Left colon (tissue), 2 donors: ENCODE measurements around the gene MUC16. TPM values are rescaled to one million over a fixed set of nuclear protein-coding genes. Genes with fewer than 3 reads are reported as not detected.

Experiments used
- ATAC-seq: fragments of 200-7000 bp; cut with Tn5 transposase; one replicate; pipeline ENCODE4 v1.9.1; 2020; ENCODE audit warnings: mild to moderate bottlenecking, moderate library complexity
- DNase-seq, 2 donors: peaks; one replicate each; pipeline ENCODE4 v3.0.0-alpha.2; 2020
- intact Hi-C, 2 donors: fragments of 100-400 bp; cut with DNase I in 1 of 2; cut with micrococcal nuclease in 1 of 2; formaldehyde crosslinking; loops; one replicate each; pipeline versions ENCODE4 v1.11.2 to v1.14.0; 2022; cut with DNase I, micrococcal nuclease
- total RNA-seq, 2 donors: library from RNA; stranded (reverse); fragmentation: NEBNext Ultra II Directional; extraction: Animal tissue kit (Norgen Biotek cat#: 25700); gene quantifications; one replicate each; pipeline ENCODE4 v1.2.1, GENCODE V29; 2021
- donor health status: DM: no; HTN: no; CAD: no.
- donor health status: DM: yes; HTN: yes; CAD: no.

The MUC16 gene
- total RNA-seq, 2 donors from 2014 or later, result under 0.01 to 0.03 TPM

DNA sequence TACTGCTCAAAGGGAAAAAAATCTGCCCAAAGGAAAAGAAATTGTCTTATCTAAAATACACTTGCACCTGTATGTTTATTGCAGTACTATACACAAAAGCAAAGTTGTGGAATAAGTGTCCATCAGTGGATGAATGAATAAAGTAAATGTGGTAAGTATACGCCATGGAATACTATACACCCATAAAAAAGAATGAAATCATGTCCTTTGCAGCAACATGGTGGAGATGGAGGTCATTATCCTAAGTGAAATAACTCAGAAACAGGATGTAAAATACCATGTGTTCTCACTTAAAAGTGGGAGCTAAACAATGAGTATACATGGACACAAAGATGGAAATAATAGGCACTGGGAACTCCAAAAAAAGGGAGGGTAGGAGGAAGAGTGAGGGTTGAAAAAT, 3.8 kb upstream of the MUC16 start:
- intact Hi-C loops, result no loop called here
- ATAC-seq (no peak), DNase-seq (no peak)

DNA sequence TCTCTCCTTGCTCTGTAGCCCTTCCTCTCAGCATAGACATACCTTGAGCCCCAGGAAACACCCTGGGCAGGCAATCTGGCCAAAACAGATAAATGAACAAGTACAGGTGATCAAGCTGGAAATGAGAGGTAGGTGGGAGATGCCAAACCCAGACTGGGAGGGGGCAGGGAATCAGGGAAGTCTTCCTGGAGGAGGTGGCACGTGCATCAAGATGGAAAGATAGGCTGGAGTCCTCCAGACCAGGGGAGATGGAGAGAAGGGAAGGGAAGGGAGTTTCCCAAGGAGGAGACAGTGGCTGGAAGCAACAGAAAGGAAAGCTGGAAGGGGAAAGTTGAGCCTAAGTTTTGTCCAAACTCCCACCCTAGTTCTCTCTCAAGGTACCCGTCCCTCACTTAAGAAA, 1.7 kb upstream of the MUC16 start:
- ATAC-seq (no peak), DNase-seq (no peak)
- intact Hi-C loops, result no loop called here

DNA sequence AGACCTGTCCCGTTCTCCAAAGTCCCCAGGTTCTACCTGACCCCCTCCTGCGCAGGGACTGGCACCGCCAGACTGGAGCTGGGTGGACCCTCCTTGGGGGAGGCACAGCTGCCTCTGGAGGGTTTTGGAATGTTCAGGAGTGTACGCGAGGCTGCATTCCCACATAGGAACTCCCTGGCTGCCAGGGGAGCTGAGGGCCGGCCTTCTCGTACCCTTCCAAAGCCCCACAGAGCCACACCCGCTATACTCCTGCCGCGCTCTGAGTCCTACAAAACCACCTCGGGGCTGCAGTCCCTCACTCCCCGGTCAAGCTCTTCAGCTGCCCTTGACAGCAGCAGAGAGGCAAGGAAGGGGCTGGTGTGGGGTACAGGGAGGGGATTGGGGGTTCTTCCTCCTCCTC, 484 bp upstream of the MUC16 start:
- DNase-seq (no peak), ATAC-seq (no peak)
- intact Hi-C loops, result no loop called here

DNA sequence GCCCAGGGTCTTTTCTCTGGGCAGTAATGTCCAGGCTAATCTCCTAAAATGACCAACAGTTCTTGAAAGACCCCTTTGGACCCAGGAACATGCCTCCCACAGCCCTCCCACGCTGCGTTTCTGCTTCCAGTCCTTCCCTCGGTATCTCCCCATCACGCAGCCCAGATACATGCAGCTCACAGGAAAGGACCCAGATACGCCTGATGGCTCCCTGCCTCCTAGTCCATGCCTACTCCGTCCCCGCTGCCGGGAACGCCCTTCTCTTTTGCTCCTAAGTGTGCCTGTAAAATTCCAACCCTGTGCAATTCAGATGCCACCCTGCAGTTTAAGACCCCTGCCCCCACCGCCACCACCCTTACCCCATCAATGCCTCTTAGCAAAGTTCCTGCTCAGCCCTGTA, 778 bp downstream of the MUC16 start:
- DNase-seq, result no peak
- intact Hi-C loops, result no loop called here
- no peak for ATAC-seq

- DNase-seq (no peak), ATAC-seq (no peak)
- intact Hi-C loops, result no loop called here
Measured at GRCh38 chr19:9008667-9009066, 1.5 kb downstream of the MUC16 start.

GRCh38 chr19:9000933-9001332, 9.3 kb downstream of the MUC16 start:
- no peak for DNase-seq
- ATAC-seq, result no peak
- intact Hi-C loops, result no loop called here

GRCh38 chr19:8988204-8988603, 22.0 kb downstream of the MUC16 start:
- no peak for DNase-seq
- intact Hi-C loops, result no loop called here
- ATAC-seq, result no peak

DNA sequence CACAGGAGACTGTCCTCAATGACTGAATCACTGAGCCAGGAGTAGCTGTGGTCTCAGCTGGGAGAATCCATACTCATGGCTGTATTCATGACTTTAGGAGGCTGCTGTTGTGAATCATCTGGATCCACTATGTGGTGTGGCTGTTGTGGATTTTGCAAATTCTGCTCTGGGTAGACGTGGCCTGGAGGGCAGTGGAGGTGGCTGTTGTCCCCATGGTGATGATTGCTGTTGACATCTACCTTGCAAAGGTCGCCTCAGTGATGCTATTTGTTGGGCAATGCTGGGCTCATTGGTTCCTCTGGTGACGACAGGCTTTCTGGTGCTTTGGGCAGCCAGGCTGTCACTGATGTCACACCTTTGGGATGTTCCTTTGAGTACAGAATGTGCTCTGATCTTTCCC, 23.9 kb downstream of the MUC16 start:
- intact Hi-C loops, result no loop called here
- ATAC-seq, result no peak

GRCh38 chr19:8973501-8974091, 36.6 kb downstream of the MUC16 start:
- ATAC-seq, result no peak
- intact Hi-C loops, result no loop called here
- no peak for DNase-seq

More for the DNA sequence above, 23.9 kb downstream of the MUC16 start:
- DNase-seq, result no peak

GRCh38 chr19:8965887-8966286, 44.3 kb downstream of the MUC16 start:
- no peak for DNase-seq
- intact Hi-C loops, result no loop called here

More at GRCh38 chr19:8965887-8966286, 44.3 kb downstream of the MUC16 start:
- ATAC-seq, result no peak

Other genes starting within 250 kb of the MUC16 start
- 10 to 100 TPM; 17.2 to 18.3 TPM for gene ZNF558, start 178.1 kb downstream of the MUC16 start, total RNA-seq
- gene MBD3L1, start 178.0 kb downstream of the MUC16 start, total RNA-seq, result not detected
- gene OR1M1, start 76.7 kb upstream of the MUC16 start, total RNA-seq, result not detected
- not detected for gene OR7G2, start 97.1 kb upstream of the MUC16 start, total RNA-seq
- not detected for gene OR7G1, start 105.4 kb upstream of the MUC16 start, total RNA-seq
- gene OR7G3, start 116.5 kb upstream of the MUC16 start, total RNA-seq, result not detected
- 10 to 100 TPM; 24.8 to 32.3 TPM for gene ZNF317, start 130.0 kb upstream of the MUC16 start, total RNA-seq
- not detected for gene OR7D2, start 168.6 kb upstream of the MUC16 start, total RNA-seq
- gene OR7D4, start 209.2 kb upstream of the MUC16 start, total RNA-seq, result not detected
- not detected for gene OR7E24, start 240.5 kb upstream of the MUC16 start, total RNA-seq